ENCODE data around the gene EVC2. TPM values are rescaled to one million over a fixed set of nuclear protein-coding genes. Genes with fewer than 3 reads are reported as not detected.

The EVC2 gene
- total and polyA plus RNA-seq, 3 experiments from 2014 or later: 0.84 to 1.3 (median 0.92) TPM

DNA sequence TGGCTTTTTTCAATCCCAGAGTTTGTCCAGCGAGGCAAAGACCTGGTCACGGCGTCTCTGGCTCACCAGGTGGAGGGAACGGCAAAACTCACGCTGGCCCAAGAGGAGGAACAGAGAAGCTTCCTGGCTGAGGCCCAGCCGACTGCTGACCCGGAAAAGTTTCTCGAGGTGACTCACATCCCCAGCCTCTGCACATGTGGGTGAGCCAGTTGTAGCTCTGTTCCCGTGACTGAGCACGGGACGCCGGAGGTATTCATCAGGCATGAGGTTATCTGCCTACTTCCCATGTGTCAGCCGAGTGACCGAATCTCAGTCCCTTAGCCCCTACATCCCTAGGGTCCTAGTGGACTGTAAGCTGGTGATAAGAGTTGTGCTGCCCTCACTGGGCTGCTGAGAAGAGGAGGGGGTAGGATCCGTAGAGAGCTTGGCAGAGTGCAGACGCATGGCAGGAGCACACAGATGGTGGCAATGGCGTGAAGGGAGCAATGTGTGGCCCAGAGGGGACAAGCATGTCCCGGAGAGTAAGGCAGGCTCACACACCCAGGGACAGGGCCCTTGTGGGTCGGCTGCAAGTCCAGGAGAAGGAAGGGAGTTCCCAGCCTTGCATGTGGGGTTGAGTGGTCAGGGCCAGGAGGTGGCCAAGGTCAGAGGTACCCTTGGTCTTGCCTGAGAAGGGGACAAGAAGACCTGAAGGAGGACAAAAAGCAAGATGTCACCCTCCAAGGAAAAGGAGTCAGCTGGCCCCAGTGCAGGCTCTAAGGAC lies 45.6 kb upstream of the EVC2 start:
- Mint-ChIP-seq H3K4me3 (no peak overlapping the region), H3K27ac (no peak overlapping the region), H3K27me3 (peaks cover 0 to 3% of the 10 kb centered on the region in 2 donors), H3K9me3 (peaks cover 0 to 5% (median 0%) of the 10 kb centered on the region in 5 donors), H3K36me3 (no peaks in the 10 kb centered on the region), H3K4me1 (no peaks in the 10 kb centered on the region)
- ChIA-PET CTCF (interaction anchor here (0.5 kb wide), 1 partner anchor 115 kb away, joined by 3 read pairs; no protein-coding TSS in a partner anchor), POLR2A (no interaction called here)
- Histone ChIP-seq H3K27ac (ENCODE audit: low read depth, low read length) (no peak overlapping the region), H3K4me3 (ENCODE audit: low read length) (no peak overlapping the region), H3K36me3 (ENCODE audit: insufficient read depth, low read length) (no peaks in the 10 kb centered on the region), H3K4me1 (ENCODE audit: insufficient read depth, low read length) (no peaks in the 10 kb centered on the region), H3K27me3 (ENCODE audit: insufficient read depth, low read length, poor library complexity, severe bottlenecking) (no peaks in the 10 kb centered on the region), H3K9me3 (ENCODE audit: low read length) (no peaks in the 10 kb centered on the region)
- no peak for DNase-seq

DNA sequence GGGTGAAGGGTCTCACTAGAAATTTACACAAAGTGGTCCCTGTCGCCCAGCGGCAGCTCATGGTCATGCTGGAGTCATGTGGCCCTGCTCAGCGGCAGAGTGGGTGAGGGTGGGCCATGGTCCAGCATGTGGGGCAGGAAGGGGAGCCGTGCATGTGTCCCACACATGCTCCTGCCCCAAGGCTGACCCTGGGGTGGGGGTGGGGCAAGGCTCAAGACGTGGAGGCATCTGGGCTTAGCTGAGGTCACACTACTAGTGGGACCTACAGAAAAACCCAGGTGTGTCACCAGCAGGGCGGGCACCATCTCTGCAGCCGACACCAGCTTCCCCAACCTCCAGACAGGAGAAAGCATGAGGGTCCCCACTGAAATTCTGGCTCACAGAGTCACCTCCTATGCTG lies 45.0 kb upstream of the EVC2 start:
- Histone ChIP-seq H3K4me3 (ENCODE audit: low read length) (no peak overlapping the region), H3K4me1 (ENCODE audit: insufficient read depth, low read length) (no peaks in the 10 kb centered on the region), H3K36me3 (ENCODE audit: insufficient read depth, low read length) (no peaks in the 10 kb centered on the region), H3K27me3 (ENCODE audit: insufficient read depth, low read length, poor library complexity, severe bottlenecking) (no peaks in the 10 kb centered on the region), H3K27ac (ENCODE audit: low read depth, low read length) (no peak overlapping the region), H3K9me3 (ENCODE audit: low read length) (no peaks in the 10 kb centered on the region)
- no peak overlapping the region for H3K4me3 Mint-ChIP-seq
- peaks cover 0 to 5% (median 0%) of the 10 kb centered on the region in 5 donors for H3K9me3 Mint-ChIP-seq
- H3K36me3 Mint-ChIP-seq: no peaks in the 10 kb centered on the region
- POLR2A ChIA-PET: no interaction called here
- H3K27ac Mint-ChIP-seq: no peak overlapping the region
- H3K4me1 Mint-ChIP-seq: no peaks in the 10 kb centered on the region
- CTCF ChIA-PET: no interaction called here
- peaks cover 0 to 3% of the 10 kb centered on the region in 2 donors for H3K27me3 Mint-ChIP-seq
- no peak for DNase-seq

DNA sequence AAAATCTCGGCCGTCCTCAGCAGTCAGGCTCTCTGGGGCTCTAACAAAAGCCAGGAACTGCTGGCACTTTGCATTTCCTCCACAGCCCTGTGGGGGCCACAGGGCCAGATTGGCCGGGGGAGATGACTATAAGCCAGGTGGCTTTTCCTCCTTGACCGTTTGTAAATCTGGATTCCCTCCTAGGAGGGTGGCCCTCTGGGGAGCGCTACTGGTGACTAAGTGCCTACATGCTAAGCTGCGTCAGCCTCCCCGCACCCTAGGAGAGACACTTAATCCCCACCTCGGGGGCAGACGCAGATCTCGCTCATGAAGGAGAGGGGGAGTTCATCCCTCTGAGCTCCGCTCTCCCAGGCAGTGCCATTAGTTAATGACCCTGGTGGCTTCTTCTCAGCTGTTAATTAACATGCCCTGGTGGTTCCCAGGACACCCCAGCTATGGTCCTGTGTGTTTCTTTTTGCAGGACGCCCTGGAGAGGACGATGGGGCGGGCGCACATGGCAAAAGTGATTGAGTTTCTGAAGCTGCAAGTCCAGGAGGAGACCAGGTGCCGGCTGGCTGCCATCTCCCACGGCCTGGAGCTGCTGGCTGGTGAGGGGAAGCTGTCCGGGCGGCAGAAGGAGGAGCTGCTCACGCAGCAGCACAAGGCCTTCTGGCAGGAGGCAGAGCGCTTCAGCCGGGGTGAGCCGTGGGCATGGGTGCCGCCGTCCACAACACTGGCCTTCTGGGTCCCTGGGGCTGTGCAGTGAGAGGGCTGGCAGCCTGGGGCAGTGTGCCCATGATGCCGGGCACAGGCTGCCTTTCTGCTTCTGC lies 44.2 kb upstream of the EVC2 start:
- Histone ChIP-seq H3K36me3 (ENCODE audit: insufficient read depth, low read length) (no peaks in the 10 kb centered on the region), H3K4me3 (ENCODE audit: low read length) (no peak overlapping the region), H3K27me3 (ENCODE audit: insufficient read depth, low read length, poor library complexity, severe bottlenecking) (no peaks in the 10 kb centered on the region), H3K9me3 (ENCODE audit: low read length) (no peaks in the 10 kb centered on the region), H3K27ac (ENCODE audit: low read depth, low read length) (no peak overlapping the region), H3K4me1 (ENCODE audit: insufficient read depth, low read length) (no peaks in the 10 kb centered on the region)
- ChIA-PET CTCF (no interaction called here), POLR2A (no interaction called here)
- no peaks in the 10 kb centered on the region for H3K36me3 Mint-ChIP-seq
- no peak for DNase-seq
- no peaks in the 10 kb centered on the region for H3K4me1 Mint-ChIP-seq
- H3K9me3 Mint-ChIP-seq: peaks cover 0 to 5% (median 0%) of the 10 kb centered on the region in 5 donors
- peak overlapping the region in 1 of 8 donors; percentile 36 for H3K27ac Mint-ChIP-seq
- H3K27me3 Mint-ChIP-seq: peaks cover 0 to 3% of the 10 kb centered on the region in 2 donors
- no peak overlapping the region for H3K4me3 Mint-ChIP-seq

DNA sequence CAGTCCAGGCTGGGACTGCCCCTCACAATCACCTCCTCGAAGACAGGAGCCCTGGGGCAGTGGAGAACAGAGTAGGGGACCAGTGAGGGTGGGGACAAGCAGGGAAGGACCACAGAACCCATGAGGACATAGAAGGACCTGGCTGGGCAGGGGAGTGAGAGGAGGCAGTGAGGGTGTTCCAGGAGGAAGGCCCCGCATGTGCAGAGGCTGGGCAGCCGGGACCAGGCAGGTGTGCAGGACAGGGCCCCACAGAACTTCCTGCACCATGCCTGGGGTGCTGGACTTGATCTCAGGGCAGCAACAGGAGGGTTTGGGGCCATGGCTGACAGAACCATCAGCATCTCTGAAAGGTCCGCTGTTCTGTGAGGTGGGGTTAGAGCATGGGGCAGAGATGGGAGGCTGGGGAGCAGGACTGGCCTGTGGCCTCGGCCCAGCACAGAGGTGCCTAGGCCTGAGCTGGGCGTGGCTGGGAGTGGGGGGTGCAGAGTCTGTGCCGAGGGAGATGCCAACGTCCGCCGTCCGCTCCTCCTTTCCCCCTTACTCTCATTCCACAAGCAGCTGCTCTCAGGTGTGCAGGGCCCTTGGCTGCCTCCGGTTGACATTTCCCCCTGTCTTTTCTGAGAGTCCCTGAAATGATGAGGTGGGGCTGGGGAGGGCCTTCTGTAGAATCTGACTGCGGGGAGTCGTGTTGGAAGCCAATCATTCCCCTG lies 43.5 kb upstream of the EVC2 start:
- Histone ChIP-seq H3K36me3 (ENCODE audit: insufficient read depth, low read length) (no peaks in the 10 kb centered on the region), H3K27ac (ENCODE audit: low read depth, low read length) (no peak overlapping the region), H3K4me1 (ENCODE audit: insufficient read depth, low read length) (no peaks in the 10 kb centered on the region), H3K4me3 (ENCODE audit: low read length) (no peak overlapping the region), H3K27me3 (ENCODE audit: insufficient read depth, low read length, poor library complexity, severe bottlenecking) (no peaks in the 10 kb centered on the region), H3K9me3 (ENCODE audit: low read length) (no peaks in the 10 kb centered on the region)
- no peak overlapping the region for H3K4me3 Mint-ChIP-seq
- ChIA-PET POLR2A (no interaction called here), CTCF (no interaction called here)
- no peak for DNase-seq
- H3K4me1 Mint-ChIP-seq: no peaks in the 10 kb centered on the region
- H3K27me3 Mint-ChIP-seq: peaks cover 0 to 3% of the 10 kb centered on the region in 2 donors
- H3K27ac Mint-ChIP-seq: no peak overlapping the region
- H3K9me3 Mint-ChIP-seq: peaks cover 0 to 2% (median 0%) of the 10 kb centered on the region in 5 donors
- H3K36me3 Mint-ChIP-seq: no peaks in the 10 kb centered on the region

DNA sequence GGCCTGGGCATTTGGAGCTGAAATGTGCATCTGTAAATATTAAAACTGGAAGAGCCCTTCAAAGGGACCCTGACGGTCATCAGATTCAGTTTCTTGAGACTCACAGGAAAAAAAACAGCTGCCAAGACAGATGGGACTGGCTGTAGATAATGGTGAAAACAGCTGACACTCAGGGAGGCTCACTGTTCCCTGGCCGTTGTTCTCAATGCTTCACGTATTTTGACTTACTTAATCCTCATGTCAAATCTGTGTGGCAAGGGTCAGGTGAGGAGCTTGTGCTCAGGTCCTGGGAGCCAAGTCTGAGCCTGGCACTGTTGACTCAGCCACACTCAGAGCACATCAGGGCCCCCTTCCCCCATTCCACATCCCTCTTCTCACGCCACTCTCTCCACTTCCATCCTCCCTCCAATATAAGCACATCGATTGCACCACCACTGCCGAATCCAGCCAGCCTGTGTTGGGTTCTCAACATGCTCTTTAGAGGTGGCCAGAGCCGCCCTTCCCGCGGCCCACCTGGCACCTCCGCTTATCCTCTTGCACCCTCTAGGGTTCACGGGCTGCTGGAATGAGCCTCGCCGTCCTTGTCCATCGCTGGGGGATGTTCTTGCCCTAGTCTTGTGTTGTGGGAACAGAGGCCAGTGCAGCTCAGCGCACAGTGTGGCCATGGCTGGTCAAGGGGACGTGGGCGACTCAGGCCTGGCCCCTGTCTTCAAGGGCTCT lies 42.7 kb upstream of the EVC2 start:
- Mint-ChIP-seq H3K36me3 (no peaks in the 10 kb centered on the region), H3K4me1 (no peaks in the 10 kb centered on the region), H3K27ac (no peak overlapping the region), H3K4me3 (no peak overlapping the region), H3K9me3 (peaks cover 0 to 2% (median 0%) of the 10 kb centered on the region in 5 donors), H3K27me3 (peaks cover 0 to 5% of the 10 kb centered on the region in 2 donors)
- ChIA-PET CTCF (no interaction called here), POLR2A (no interaction called here)
- Histone ChIP-seq H3K27me3 (ENCODE audit: insufficient read depth, low read length, poor library complexity, severe bottlenecking) (no peaks in the 10 kb centered on the region), H3K36me3 (ENCODE audit: insufficient read depth, low read length) (no peaks in the 10 kb centered on the region), H3K4me1 (ENCODE audit: insufficient read depth, low read length) (no peaks in the 10 kb centered on the region), H3K9me3 (ENCODE audit: low read length) (no peaks in the 10 kb centered on the region), H3K27ac (ENCODE audit: low read depth, low read length) (no peak overlapping the region), H3K4me3 (ENCODE audit: low read length) (no peak overlapping the region)
- no peak for DNase-seq

DNA sequence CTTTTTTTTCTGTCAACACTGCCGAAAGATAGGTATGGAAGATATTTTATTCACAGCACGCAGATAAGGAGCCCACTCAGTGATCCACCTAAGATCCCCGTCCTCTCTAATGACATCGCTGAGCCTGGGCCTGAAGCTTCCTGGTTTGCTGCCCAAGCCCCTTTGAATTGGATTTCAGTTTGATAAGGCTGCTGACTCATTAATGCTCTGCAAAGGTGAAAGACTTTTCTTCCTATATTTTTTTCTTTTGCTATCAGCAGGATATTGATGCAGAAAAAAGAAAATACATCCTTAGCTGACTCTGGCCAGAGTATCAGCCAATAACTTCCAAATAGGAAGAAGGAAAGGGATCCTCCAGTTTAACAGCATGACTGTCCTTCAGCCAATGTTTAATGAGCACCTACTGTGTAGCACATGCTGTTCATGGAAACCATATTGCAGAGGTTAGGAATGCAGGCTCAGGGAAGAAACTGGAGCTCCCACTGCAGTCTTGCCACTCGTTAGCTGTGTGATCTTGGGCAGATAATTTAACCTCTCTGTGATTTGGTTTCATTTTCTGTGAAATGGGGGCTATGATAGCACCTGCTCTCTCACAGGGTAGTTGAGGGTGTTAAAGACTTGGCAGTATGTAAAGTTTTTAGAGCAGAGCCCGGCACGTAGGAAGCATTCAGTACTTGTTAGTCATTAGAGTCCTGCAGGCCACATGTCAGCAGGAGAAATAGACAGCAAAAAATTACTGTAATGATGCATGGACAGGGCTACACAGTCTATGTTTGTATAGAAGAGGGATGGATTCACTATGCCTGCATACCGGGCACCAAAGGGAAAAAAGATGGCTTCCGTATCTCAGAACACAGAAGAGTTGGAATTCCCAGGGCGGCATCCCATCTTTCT lies 41.9 kb upstream of the EVC2 start:
- Histone ChIP-seq H3K36me3 (ENCODE audit: insufficient read depth, low read length) (no peaks in the 10 kb centered on the region), H3K27me3 (ENCODE audit: insufficient read depth, low read length, poor library complexity, severe bottlenecking) (no peaks in the 10 kb centered on the region), H3K4me1 (ENCODE audit: insufficient read depth, low read length) (no peaks in the 10 kb centered on the region), H3K9me3 (ENCODE audit: low read length) (no peaks in the 10 kb centered on the region), H3K27ac (ENCODE audit: low read depth, low read length) (no peak overlapping the region), H3K4me3 (ENCODE audit: low read length) (no peak overlapping the region)
- H3K9me3 Mint-ChIP-seq: peaks cover 0 to 2% (median 0%) of the 10 kb centered on the region in 5 donors
- ChIA-PET POLR2A (no interaction called here), CTCF (no interaction called here)
- no peak overlapping the region for H3K4me3 Mint-ChIP-seq
- H3K27ac Mint-ChIP-seq: peak overlapping the region in 1 of 8 donors; percentile 53
- no peaks in the 10 kb centered on the region for H3K36me3 Mint-ChIP-seq
- no peak for DNase-seq
- H3K4me1 Mint-ChIP-seq: no peaks in the 10 kb centered on the region
- H3K27me3 Mint-ChIP-seq: peaks cover 0 to 6% of the 10 kb centered on the region in 2 donors

DNA sequence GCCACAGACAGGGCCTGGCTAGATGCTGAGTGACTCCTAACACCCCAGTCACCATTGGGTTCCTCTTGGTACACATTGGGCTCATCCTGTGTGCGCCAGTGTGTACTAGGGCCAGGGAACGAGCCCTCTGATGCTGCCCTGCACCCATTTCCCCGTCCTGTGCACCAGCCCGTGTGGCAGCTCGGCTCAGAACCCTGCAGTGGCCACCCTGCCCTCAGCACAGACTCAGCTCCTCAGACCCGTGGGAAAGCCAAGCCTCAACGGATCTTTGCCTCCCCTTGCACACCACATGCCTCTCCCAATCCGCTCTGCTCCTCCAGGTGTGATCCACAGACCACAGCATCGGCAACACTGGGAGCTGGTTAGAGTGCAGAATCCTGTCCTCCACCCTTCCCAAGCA lies 41.2 kb upstream of the EVC2 start:
- DNase-seq: no peak
- Mint-ChIP-seq H3K4me3 (no peak overlapping the region), H3K27ac (no peak overlapping the region), H3K9me3 (peaks cover 0 to 2% (median 0%) of the 10 kb centered on the region in 5 donors), H3K4me1 (no peaks in the 10 kb centered on the region), H3K27me3 (peaks cover 0 to 6% of the 10 kb centered on the region in 2 donors), H3K36me3 (no peaks in the 10 kb centered on the region)
- ChIA-PET POLR2A (no interaction called here), CTCF (no interaction called here)
- Histone ChIP-seq H3K36me3 (ENCODE audit: insufficient read depth, low read length) (no peaks in the 10 kb centered on the region), H3K27me3 (ENCODE audit: insufficient read depth, low read length, poor library complexity, severe bottlenecking) (no peaks in the 10 kb centered on the region), H3K4me3 (ENCODE audit: low read length) (no peak overlapping the region), H3K27ac (ENCODE audit: low read depth, low read length) (no peak overlapping the region), H3K9me3 (ENCODE audit: low read length) (no peaks in the 10 kb centered on the region), H3K4me1 (ENCODE audit: insufficient read depth, low read length) (no peaks in the 10 kb centered on the region)
